AG04449 (cell line): ENCODE data around the gene ADIPOR1.

Experiments
- CTCF ChIA-PET: fragments of 350-600 bp; formaldehyde crosslinking; extraction: SDS; loops from one replicate; lab custom pipeline; 2021; ENCODE audit warnings: antibody characterized with exemption; lab: Yijun Ruan, JAX
- POLR2A ChIA-PET: fragments of 400-600, 350-600 bp; formaldehyde crosslinking; extraction: SDS; loops from one replicate; lab custom pipeline; 2020; ENCODE audit warnings: antibody characterized with exemption, inconsistent platforms; lab: Yijun Ruan, JAX
- DNase-seq: peaks from one replicate; pipeline ENCODE4 v3.0.0-alpha.2; 2010; ENCODE audit warnings: low read depth, low spot score
- H3K4me3 ChIP-seq: 2 replicates; pipeline ENCODE4 v1.5.1; 2011; ENCODE audit warnings: low read depth, mild to moderate bottlenecking, control low read depth, low read length
- CTCF ChIP-seq: IDR thresholded peaks from one replicate; pipeline ENCODE4 v1.5.1; 2011; ENCODE audit warnings: mild to moderate bottlenecking, moderate library complexity, low read length, control low read depth, inconsistent platforms; ENCODE audit not compliant: insufficient read depth; ENCODE audit errors: missing control alignments

ADIPOR1 gene

GRCh38 chr1:202976633-202977032, 18.5 kb upstream of the ADIPOR1 start:
- H3K4me3 ChIP-seq, result no peak overlapping the region
- TF ChIP-seq CTCF, result no peak
- ChIA-PET CTCF (interaction anchor here (1.6 kb wide), 1 partner anchor 9 kb away, joined by 6 read pairs; the partner anchor contains the start of gene CYB5R1), POLR2A (no interaction called here)
- DNase-seq, result no peak

- CTCF ChIA-PET, result interaction anchor here (0.9 to 6.1 kb wide), 2 partner anchors 18 to 25 kb away, joined by 3 to 42 read pairs; no protein-coding TSS in a partner anchor
- TF ChIP-seq CTCF, result no peak
- no peak overlapping the region for H3K4me3 ChIP-seq
- DNase-seq, result no peak
- POLR2A ChIA-PET, result no interaction called here
Observed at GRCh38 chr1:202974856-202975255, 16.7 kb upstream of the ADIPOR1 start.

GRCh38 chr1:202972046-202972445, 13.9 kb upstream of the ADIPOR1 start:
- CTCF ChIA-PET, result interaction anchor here (2.2 to 6.1 kb wide), 2 partner anchors 10 to 27 kb away, joined by 7 to 42 read pairs; no protein-coding TSS in a partner anchor
- no peak for DNase-seq
- TF ChIP-seq CTCF, result no peak
- POLR2A ChIA-PET, result interaction anchor here (0.6 kb wide), 1 partner anchor 9 kb away, joined by 3 read pairs; no protein-coding TSS in a partner anchor
- no peak overlapping the region for H3K4me3 ChIP-seq

- no peak for DNase-seq
- peak; percentile 71 for TF ChIP-seq CTCF
- CTCF ChIA-PET, result interaction anchor here (1.1 to 3.6 kb wide), 8 partner anchors 9 to 40 kb away, joined by 3 to 16 read pairs (median 6); partner anchors contain the start of gene TMEM183A
- POLR2A ChIA-PET, result no interaction called here
- no peak overlapping the region for H3K4me3 ChIP-seq
Observed at GRCh38 chr1:202968895-202969295, 10.8 kb upstream of the ADIPOR1 start.

GRCh38 chr1:202968351-202968750, 10.2 kb upstream of the ADIPOR1 start:
- TF ChIP-seq CTCF, result no peak
- no peak overlapping the region; the same call in 1 of the 2 replicates for H3K4me3 ChIP-seq
- POLR2A ChIA-PET, result no interaction called here
- CTCF ChIA-PET, result interaction anchor here (0.8 to 3.6 kb wide), 15 partner anchors 9 to 300 kb away, joined by 3 to 16 read pairs (median 5); partner anchors contain the start of genes KLHL12, RABIF and TMEM183A
- DNase-seq, result no peak

- peak overlapping the region; percentile 87 for H3K4me3 ChIP-seq
- ChIA-PET POLR2A (no interaction called here), CTCF (interaction anchor here (0.8 to 3.6 kb wide), 15 partner anchors 8 to 300 kb away, joined by 3 to 16 read pairs (median 5); partner anchors contain the start of genes KLHL12, RABIF and TMEM183A)
- DNase-seq, result no peak
- no peak for TF ChIP-seq CTCF
Observed at GRCh38 chr1:202967684-202968281, 9.7 kb upstream of the ADIPOR1 start.
